Endothelial cell of umbilical vein (primary cell): ENCODE measurements around the gene CLEC4M. TPM values are rescaled to one million over a fixed set of nuclear protein-coding genes. Genes with fewer than 3 reads are reported as not detected.

Experiments used
- BruUV-seq: library from RNA; stranded (reverse); fragments of 400-500 nt; replicated peaks from 2 replicates; lab custom pipeline; 2021; lab: Mats Ljungman, UMichigan
- CTCF ChIA-PET: fragments of 300-600, 350-600 bp; sonication (Branson Sonifier 250); formaldehyde crosslinking; loops from one replicate; lab custom pipeline; 2021; ENCODE audit warnings: antibody characterized with exemption, inconsistent platforms; lab: Charles Lee
- POLR2A ChIA-PET: fragments of 300-600, 350-600 bp; sonication (Branson Sonifier 250); formaldehyde crosslinking; loops from one replicate; lab custom pipeline; 2021; ENCODE audit warnings: antibody characterized with exemption, inconsistent platforms; lab: Charles Lee
- DNase-seq: peaks from one replicate; pipeline ENCODE4 v3.0.0-alpha.2; 2011; ENCODE audit warnings: low read depth, low spot score
- FAIRE-seq: peaks from 2 replicates; lab custom pipeline; 2011; peaks lifted over from hg19 to GRCh38; lab: Jason Lieb, UNC
- H2AFZ ChIP-seq: 2 replicates; pipeline ENCODE4 v1.6.0; 2012; ENCODE audit warnings: low read depth, low read length, control low read depth, inconsistent platforms
- H3K27ac ChIP-seq: 2 replicates; pipeline ENCODE4 v1.5.1; 2011; ENCODE audit warnings: low read depth, mild to moderate bottlenecking, control low read depth, low read length, moderate library complexity; ENCODE audit not compliant: insufficient read depth
- H3K27me3 ChIP-seq, 2 experiments: 2 replicates each; pipeline versions ENCODE4 v1.6.0 to v1.6.1; 2011; ENCODE audit warnings: low read length in 2 of 2, mixed read lengths in 1 of 2; ENCODE audit not compliant: control insufficient read depth in 2 of 2, insufficient read depth in 2 of 2
- H3K36me3 ChIP-seq, 2 experiments: 2 replicates in 1 of 2; 3 replicates in 1 of 2; pipeline ENCODE4 v1.5.1; 2011; ENCODE audit warnings: low read length in 2 of 2, mild to moderate bottlenecking in 1 of 2, moderate library complexity in 1 of 2; ENCODE audit not compliant: control insufficient read depth in 2 of 2, insufficient read depth in 2 of 2; ENCODE audit errors: extremely low read depth in 1 of 2
- H3K4me1 ChIP-seq: 3 replicates; pipeline ENCODE4 v1.5.1; 2011; ENCODE audit warnings: mild to moderate bottlenecking, low read length; ENCODE audit not compliant: control insufficient read depth, insufficient read depth; ENCODE audit errors: extremely low read depth
- H3K4me2 ChIP-seq: 2 replicates; pipeline ENCODE4 v1.6.1; 2011; ENCODE audit warnings: low read length, control low read depth, mixed read lengths; ENCODE audit not compliant: insufficient read depth
- H3K4me3 ChIP-seq, 3 experiments: fragments of 200-600 bp in 1 of 3; sonication (generic), shearing (Covaris generic) in 1 of 3; replicated peaks in 1 of 3; 2 replicates each; pipeline ENCODE4 v1.5.1; 2011 to 2016; ENCODE audit warnings: control low read depth in 3 of 3, low read length in 3 of 3, mild to moderate bottlenecking in 2 of 3, inconsistent platforms in 1 of 3, low read depth in 1 of 3, moderate library complexity in 1 of 3; ENCODE audit not compliant: insufficient read depth in 1 of 3
- H3K79me2 ChIP-seq: 2 replicates; pipeline ENCODE4 v1.6.0; 2012; ENCODE audit warnings: low read length, inconsistent platforms; ENCODE audit not compliant: control insufficient read depth, insufficient read depth
- H3K9ac ChIP-seq: replicated peaks from 2 replicates; pipeline ENCODE3; 2011; ENCODE audit warnings: low read length, control low read depth; ENCODE audit not compliant: insufficient read depth; ENCODE audit errors: extremely low read depth
- H3K9me1 ChIP-seq: replicated peaks from 3 replicates; pipeline ENCODE4 v1.6.0; 2011; ENCODE audit warnings: mild to moderate bottlenecking, low read length; ENCODE audit not compliant: control insufficient read depth, insufficient read depth; ENCODE audit errors: extremely low read depth
- H3K9me3 ChIP-seq: replicated peaks from 2 replicates; pipeline ENCODE4 v1.5.1; 2012; ENCODE audit warnings: low read length, inconsistent platforms; ENCODE audit not compliant: control insufficient read depth, insufficient read depth
- H4K20me1 ChIP-seq: replicated peaks from 2 replicates; pipeline ENCODE3; 2011; ENCODE audit warnings: mild to moderate bottlenecking, low read length; ENCODE audit not compliant: control insufficient read depth, insufficient read depth; ENCODE audit errors: extremely low read depth
- CTCF ChIP-seq, 2 donors: IDR thresholded peaks; 1 replicate in 1 of 2; 2 replicates in 1 of 2; pipeline ENCODE4 v1.5.1; 2011; ENCODE audit warnings: low read length in 2 of 2, mild to moderate bottlenecking in 2 of 2, moderate library complexity in 2 of 2, control low read depth in 1 of 2, inconsistent platforms in 1 of 2, low read depth in 1 of 2; ENCODE audit not compliant: insufficient read depth in 1 of 2; ENCODE audit errors: extremely low read depth in 1 of 2
- EZH2 ChIP-seq: IDR thresholded peaks from 2 replicates; pipeline ENCODE4 v1.6.1; 2012; ENCODE audit warnings: borderline replicate concordance, low read depth, mild to moderate bottlenecking, moderate library complexity, low read length, inconsistent platforms; ENCODE audit not compliant: severe bottlenecking
- FOS ChIP-seq: IDR thresholded peaks from 2 replicates; pipeline ENCODE4 v1.6.1; 2011; ENCODE audit warnings: mild to moderate bottlenecking, low read length, moderate library complexity, borderline replicate concordance; ENCODE audit not compliant: insufficient read depth
- GATA2 ChIP-seq: IDR thresholded peaks from 2 replicates; pipeline ENCODE4 v1.7.0; 2011; ENCODE audit warnings: low read depth, mild to moderate bottlenecking, moderate library complexity, mixed read lengths, low read length; ENCODE audit not compliant: insufficient read length, insufficient read depth
- JUN ChIP-seq: IDR thresholded peaks from 2 replicates; pipeline ENCODE4 v1.6.1; 2011; ENCODE audit warnings: borderline replicate concordance, low read depth; ENCODE audit not compliant: insufficient read length, insufficient read depth
- MAX ChIP-seq: IDR thresholded peaks from 2 replicates; pipeline ENCODE4 v1.6.1; 2011; ENCODE audit not compliant: insufficient read depth, insufficient read length
- MYC ChIP-seq: IDR thresholded peaks from one replicate; pipeline ENCODE4 v1.6.1; 2011; ENCODE audit warnings: mild to moderate bottlenecking, low read depth, low read length
- POLR2A ChIP-seq: IDR thresholded peaks from 2 replicates; pipeline ENCODE4 v1.6.1; 2012; ENCODE audit warnings: low read depth, mild to moderate bottlenecking, control low read depth, low read length
- POLR2AphosphoS5 ChIP-seq: IDR thresholded peaks from 2 replicates; pipeline ENCODE4 v1.6.1; 2012; ENCODE audit warnings: low read depth, mild to moderate bottlenecking, control low read depth, low read length, moderate library complexity; ENCODE audit not compliant: insufficient read depth
- dilution Hi-C: fragments of 300-500 bp; cut with MboI; formaldehyde crosslinking; loops from one replicate; pipeline ENCODE4 v1.15.0; 2019; ENCODE audit warnings: low sequenced_read_pairs; ENCODE audit not compliant: extremely low pct_ligation_motif_present
- intact Hi-C: fragments of 100-400 bp; cut with micrococcal nuclease; formaldehyde crosslinking; loops from one replicate; pipeline ENCODE4 v1.10.0; 2022
- polyA plus RNA-seq, 4 experiments: library from polyadenylated mRNA; depleted of rRNA in 3 of 4; stranded (reverse) in 3 of 4; unstranded in 1 of 4; fragments of >200 nt; gene quantifications; 2 replicates each; pipeline versions ENCODE4 v1.2.1 to v1.2.3, GENCODE V29; 2011 to 2012; ENCODE audit warnings: missing spikeins in 1 of 4
- total RNA-seq: library from RNA; stranded (reverse); gene quantifications from 2 replicates; pipeline ENCODE4 v1.2.3, GENCODE V29; 2021

Gene CLEC4M
- total and polyA plus RNA-seq, 2 donors (not counting 3 experiments of a cell fraction or from before 2014, with no cell fraction given): 0.46 to 1.0 TPM

GRCh38 chr19:7736148-7736547 is 26.9 kb upstream of the CLEC4M start:
- H3K9me1 ChIP-seq: no peaks in the 10 kb centered on the region
- no TSS peak for BruUV-seq
- dilution Hi-C loops: no loop called here
- H3K9me3 ChIP-seq: no peaks in the 10 kb centered on the region
- TF ChIP-seq FOS: no peak
- no peak for TF ChIP-seq CTCF (IDR thresholded peaks at IDR 0.05; ENCODE audit: extremely low read depth in 1 of 2, insufficient read depth in 1 of 2, low read depth in 1 of 2, low read length in 2 of 2)
- no peak for TF ChIP-seq MYC
- no peak for TF ChIP-seq JUN
- no peak for TF ChIP-seq MAX
- no peak for TF ChIP-seq EZH2
- TF ChIP-seq POLR2AphosphoS5: no peak
- TF ChIP-seq POLR2A: no peak
- TF ChIP-seq GATA2: no peak
- no peak overlapping the region for H3K27ac ChIP-seq
- FAIRE-seq: no peak
- no peaks in the 10 kb centered on the region for H3K36me3 ChIP-seq
- POLR2A ChIA-PET: no interaction called here
- CTCF ChIA-PET: interaction anchor here (1.0 to 1.6 kb wide), 4 partner anchors 10 to 95 kb away, joined by 3 to 5 read pairs (median 4); partner anchors contain the start of gene TRAPPC5
- no peak for DNase-seq
- no peak overlapping the region for H3K4me3 ChIP-seq
- no peak overlapping the region for H3K4me2 ChIP-seq
- H4K20me1 ChIP-seq: no peaks in the 10 kb centered on the region
- no peak overlapping the region for H2AFZ ChIP-seq
- no peaks in the 10 kb centered on the region for H3K79me2 ChIP-seq
- H3K27me3 ChIP-seq: peaks cover 11 to 14% of the 10 kb centered on the region in 2 experiments
- intact Hi-C loops: no loop called here
- no peak overlapping the region for H3K9ac ChIP-seq
- H3K4me1 ChIP-seq: no peaks in the 10 kb centered on the region
